HG03066 (cell line): Measurements from ENCODE around the gene VANGL1.
"Not testable (repeated sequence)": the region's sequence is repeated elsewhere in the genome, so short reads cannot be mapped to it uniquely, and the experiment has no call there.

ENCODE experiments used
- ATAC-seq: cut with Tn5 transposase; IDR thresholded peaks from one replicate; pipeline ENCODE4 v1.9.1; 2021; ENCODE audit warnings: low read depth; ENCODE audit not compliant: unreplicated experiment

The VANGL1 gene

DNA sequence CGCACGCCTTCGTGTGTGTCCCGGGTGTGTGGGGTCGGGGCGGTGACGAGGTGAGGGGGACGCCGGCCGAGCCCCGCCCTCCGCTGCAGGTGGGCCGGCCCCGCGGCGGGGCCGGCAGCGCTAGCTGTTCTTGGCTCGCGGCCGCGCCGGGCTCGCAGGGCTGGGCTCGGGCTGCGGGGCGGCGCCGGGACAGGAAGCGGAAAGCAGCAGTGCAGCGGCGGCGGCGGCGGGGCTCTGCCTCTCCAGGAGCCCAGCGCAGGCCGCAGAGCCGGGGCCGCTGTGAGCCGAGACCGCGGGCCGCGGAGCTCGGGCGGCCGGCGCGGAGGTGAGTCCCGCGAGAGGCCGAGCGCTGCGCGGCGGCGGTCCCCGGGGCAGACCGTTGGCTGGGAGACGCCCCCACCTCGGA is at the start of gene VANGL1:
Gene VANGL1, plus strand, starts transcription at position 209 of the 406 bp plus-strand sequence. CDS start 9,444 bp downstream, outside the sequence.
- ATAC-seq = peak; percentile 56

- no peak for ATAC-seq
Measured at GRCh38 chr1:115592264-115592663, 49.5 kb upstream of the VANGL1 start.

DNA sequence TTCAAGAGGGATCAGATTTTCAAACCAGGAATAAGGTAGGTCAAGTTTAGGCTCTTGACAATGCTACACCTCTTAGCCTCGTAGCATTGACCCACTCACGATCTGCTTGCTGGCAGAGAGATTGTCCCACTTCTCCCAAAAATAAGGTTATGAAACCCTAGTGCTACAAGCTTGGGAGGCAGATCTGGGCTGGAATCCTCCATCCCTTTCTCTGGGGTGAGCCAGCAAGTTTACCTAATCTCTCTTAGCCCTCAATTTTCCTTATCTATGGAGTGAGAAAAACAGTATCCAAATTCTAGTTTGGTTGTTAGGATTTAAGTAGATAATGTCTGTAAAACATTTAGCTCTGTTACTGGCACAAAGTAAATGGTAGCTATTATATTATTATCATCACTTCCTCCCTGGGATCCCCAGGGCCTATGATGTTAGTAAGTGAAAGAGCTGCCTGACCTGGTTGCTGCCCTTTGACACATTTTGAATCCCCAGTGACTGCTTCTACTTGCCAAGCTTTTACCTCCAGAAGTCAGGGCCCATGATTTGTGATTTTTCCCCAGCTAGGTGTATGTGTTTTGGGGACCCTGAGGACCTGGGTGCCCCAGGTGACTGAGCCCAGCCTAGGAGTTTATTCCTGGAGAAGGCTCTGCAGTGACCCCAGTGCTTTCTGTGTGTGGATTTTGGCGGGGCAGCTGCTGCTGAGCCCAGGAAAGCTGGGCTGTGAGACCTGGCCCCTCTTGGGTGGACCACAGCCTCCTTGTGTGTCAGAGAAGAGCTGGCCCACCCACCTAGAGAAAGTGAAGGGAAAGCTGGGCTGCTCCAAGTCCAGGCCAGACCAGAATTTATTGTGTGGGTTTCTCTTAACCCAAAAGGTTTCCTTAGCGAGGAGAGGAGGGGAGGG is 48.2 kb upstream of the VANGL1 start:
- no peak for ATAC-seq

DNA sequence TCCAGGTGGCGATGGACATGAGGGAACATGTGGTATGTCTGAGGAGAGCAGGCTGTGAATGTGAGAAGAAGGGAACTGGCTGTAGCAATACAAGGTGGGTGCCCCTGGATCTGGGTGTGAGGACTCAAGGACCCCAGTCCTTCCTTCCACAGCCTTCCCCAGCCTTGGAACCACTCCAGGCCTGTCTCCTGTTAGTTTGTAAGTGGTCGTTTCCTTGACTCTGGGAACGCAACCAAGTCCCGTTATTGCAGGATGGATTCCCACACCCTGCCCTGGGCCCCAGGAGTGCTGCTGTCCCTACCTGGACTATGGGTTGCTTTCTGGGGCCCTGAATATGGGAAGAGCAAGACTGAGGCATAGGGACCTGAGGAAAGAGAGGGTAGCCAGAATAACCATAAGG is 47.2 kb upstream of the VANGL1 start:
- no peak for ATAC-seq

DNA sequence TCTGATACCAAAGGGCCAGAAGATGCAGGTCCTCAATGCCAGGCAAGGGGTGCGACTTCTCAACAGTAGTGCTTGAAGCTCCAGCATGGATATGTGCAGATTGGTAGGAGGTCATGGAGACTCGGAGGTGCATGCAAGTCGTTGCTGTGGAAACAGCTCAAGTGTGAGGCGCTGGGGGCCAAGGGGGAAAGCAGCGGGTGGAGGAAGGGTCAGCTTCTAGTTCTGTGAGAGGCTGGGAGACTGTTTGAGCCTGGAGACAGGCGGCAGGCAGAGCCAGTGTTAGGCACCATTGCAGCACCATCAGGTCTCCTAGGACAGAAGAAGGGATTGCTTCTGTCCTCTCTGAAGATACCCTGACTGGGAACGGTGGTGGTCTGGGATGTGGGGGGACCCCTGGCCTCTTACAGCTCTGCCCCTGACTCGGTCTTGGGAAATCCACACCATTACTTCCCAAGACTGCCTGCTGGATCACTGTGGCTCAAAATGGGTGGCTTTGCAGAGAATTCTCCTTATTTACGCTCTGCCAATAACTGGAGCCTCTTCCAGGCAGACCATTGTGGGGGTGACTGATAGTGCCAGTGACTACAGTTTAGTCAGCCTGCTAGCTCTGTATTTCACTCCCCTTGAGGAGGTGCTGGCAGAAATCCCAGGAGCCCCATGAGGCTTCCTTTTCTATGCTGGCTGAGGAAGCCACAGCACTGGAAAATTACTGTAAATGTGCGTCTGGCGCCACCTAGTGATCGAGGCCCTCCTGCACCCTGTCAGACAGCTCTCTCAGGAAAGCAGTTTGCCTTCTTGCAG is 46.3 kb upstream of the VANGL1 start:
- no peak for ATAC-seq

- ATAC-seq = no peak
Measured at GRCh38 chr1:115596080-115596780, 45.5 kb upstream of the VANGL1 start.

- ATAC-seq = no peak
Measured at GRCh38 chr1:115604508-115604907, 37.3 kb upstream of the VANGL1 start.

DNA sequence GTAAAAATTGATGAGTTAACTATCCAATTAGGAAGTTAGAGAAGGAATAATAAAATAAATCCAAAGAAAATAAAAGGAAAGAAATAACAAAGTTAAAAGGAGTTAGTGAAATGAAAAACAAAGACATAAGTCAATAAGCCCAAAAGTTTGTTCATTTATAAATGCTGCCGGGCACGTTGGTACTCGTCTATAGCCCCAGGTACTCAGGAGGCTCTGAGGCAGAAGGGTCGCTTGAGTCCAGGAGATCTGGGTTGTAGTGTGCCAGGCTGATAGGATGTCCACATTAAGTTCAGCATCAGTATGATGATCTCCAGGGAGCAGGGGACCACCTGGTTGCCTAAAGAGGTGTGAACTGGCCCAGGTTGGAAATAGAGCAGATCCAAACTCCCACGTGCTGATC is 35.5 kb upstream of the VANGL1 start:
- ATAC-seq = no peak

DNA sequence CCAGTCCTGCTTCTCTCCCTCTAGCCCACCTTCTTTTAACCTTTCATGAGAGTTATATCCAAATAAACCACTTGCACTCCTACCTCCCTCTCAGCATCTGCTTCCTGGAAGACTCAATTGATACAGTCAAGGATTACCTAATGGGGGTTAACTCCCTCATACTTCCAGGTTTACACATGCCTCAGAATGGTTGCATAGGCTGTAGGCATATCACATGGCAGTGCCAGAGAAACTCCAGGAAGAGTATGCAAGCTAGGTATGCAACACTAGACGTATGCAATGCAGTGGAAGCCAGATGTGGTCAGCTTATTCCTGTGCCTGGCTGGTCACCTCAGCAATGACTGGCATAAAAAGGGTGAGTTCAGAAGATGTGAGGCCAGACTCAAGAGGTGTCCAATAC is 32.7 kb upstream of the VANGL1 start:
- ATAC-seq = no peak

- ATAC-seq = no peak
Measured at GRCh38 chr1:115613767-115614166, 28.0 kb upstream of the VANGL1 start.

DNA sequence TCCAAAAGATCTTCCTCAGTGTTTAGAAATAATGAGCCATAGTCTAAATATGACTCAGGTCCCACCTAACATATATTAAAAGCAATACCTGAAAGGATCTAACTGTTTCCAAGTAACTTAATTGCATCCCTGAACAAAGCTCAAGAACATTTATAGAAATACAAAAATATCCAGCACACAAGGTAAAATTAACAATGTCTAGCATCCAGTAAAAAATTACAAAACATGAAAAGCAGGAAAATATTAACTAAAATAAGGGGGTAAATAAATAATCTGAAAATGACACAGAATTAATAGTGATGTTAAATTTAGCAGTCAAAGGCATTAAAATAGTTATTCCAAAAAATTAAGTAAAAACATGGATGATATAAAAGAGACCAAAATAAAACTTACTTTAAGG is 21.3 kb upstream of the VANGL1 start:
- ATAC-seq = no peak

DNA sequence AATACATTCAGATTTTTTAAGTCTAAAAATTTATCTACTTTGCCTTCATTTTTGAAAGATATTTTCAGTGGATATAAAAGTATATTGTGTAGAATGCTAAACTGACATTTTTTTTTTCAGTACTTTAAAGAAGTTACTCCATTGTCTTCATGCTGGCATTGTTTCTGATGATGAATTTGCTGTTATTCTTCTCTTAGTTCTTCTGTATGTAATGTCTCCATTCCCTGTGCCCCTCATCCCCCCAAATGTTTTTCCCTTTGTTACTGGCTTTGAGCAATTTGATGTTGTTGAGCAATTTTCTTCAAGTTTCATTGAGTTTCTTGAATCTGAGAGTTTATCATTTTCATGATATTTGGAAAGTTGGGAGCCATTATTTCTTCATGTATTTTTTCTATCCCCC is 20.8 kb upstream of the VANGL1 start:
- no peak for ATAC-seq

DNA sequence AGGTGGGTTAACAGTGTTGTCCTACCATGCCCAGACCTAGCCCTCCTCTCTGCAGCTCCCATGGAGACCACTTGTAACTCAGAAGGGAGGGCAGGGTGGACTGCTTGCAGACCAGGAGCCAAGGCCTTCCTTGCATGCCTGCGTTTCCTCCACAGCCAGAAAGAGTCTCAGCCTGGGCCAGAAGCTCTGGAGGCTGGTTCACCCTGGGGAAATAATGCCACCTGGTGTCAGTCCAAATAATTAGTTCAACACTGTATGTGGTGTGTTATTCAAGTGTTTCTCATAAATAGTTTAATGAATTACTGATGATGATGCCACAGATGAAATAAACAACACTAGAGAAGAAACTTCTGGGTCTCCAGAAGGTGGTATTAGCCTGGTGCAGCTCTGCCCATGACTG is 16.9 kb upstream of the VANGL1 start:
- no peak for ATAC-seq

DNA sequence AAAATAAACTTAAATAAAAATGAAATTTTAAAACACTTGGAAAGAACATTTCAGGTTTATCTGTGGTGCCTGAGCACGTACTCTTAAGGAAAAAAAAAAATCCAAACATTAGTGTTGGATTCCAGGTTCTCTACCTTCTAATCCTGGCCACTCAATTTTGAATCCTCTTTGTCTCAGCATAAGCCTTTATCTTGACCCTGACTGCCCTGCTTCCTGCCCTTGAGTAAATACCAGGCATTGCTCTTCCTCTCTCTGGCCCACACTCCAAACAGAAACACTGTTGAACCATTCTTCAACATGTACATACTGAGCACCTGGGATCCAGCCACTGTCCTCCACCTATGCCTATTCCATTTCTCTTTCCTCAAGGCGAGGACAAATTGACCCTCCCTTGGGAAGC is 11.4 kb upstream of the VANGL1 start:
- ATAC-seq = no peak

GRCh38 chr1:115632251-115633026 is 9.3 kb upstream of the VANGL1 start:
- ATAC-seq = no peak

GRCh38 chr1:115633606-115634005 is 8.2 kb upstream of the VANGL1 start:
- not testable (repeated sequence) for ATAC-seq

DNA sequence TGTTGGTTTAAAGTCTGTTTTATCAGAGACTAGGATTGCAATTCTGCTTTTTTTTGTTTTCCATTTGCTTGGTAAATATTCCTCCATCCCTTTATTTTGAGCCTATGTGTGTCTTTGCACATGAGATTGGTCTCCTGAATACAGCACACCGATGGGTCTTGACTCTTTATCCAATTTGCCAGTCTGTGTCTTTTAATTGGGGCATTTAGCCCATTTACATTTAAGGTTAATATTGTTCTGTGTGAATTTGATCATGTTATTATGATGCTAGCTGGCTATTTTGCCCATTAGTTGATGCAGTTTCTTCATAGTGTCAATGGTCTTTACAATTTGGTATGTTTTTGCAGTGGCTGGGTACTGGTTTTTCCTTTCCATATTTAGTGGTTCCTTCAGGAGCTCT is 4.5 kb upstream of the VANGL1 start:
- ATAC-seq = not testable (repeated sequence)

DNA sequence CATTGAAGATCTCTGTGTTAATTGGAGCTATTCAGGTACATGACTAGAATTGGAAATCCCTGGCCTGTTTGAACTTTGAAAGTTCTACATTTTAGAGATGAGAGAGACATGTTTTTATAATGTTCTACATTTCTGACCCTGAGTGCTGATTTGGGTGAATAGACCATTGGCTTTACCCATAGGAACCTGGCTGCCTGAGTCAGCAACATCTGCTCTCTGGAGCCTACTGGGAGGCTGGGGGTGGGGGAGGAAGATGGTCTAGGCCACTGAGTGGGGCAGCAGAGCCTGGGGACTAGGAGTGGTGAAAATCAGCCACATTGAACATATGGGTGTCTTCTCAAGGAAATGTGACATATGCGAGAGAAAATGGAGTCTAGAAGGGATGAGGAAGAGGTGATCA is 1.4 kb upstream of the VANGL1 start:
- ATAC-seq = no peak

GRCh38 chr1:115642168-115643072 is 650 bp downstream of the VANGL1 start:
- peak; percentile 67 for ATAC-seq
